Lung (tissue), 12 donors: ENCODE data around the gene CADM2. TPM values are rescaled to one million over a fixed set of nuclear protein-coding genes. Genes with fewer than 3 reads are reported as not detected.

Experiments used
- ATAC-seq: fragments of 200-7000 bp; cut with Tn5 transposase; one replicate; pipeline ENCODE4 v1.9.1; 2020; ENCODE audit warnings: moderate number of reproducible peaks; ENCODE audit not compliant: insufficient read depth, low FRiP score
- DNase-seq, 3 donors: peaks; one replicate each; pipeline ENCODE4 v3.0.0-alpha.2; 2013 to 2017
- H3K27ac ChIP-seq, 2 donors: one replicate each; pipeline ENCODE4 v1.5.1; 2013; ENCODE audit warnings: mild to moderate bottlenecking in 2 of 2, moderate library complexity in 2 of 2, control low read depth in 1 of 2, inconsistent platforms in 1 of 2, low read depth in 1 of 2, low read length in 1 of 2
- H3K27me3 ChIP-seq, 3 donors: one replicate each; pipeline ENCODE4 v1.5.1; 2013; ENCODE audit warnings: low read length in 2 of 3; ENCODE audit not compliant: control insufficient read depth in 3 of 3, insufficient read depth in 3 of 3
- H3K36me3 ChIP-seq, 4 donors: one replicate each; pipeline ENCODE4 v1.5.1; 2013; ENCODE audit warnings: low read length in 4 of 4, mild to moderate bottlenecking in 1 of 4, moderate library complexity in 1 of 4; ENCODE audit not compliant: control insufficient read depth in 4 of 4, insufficient read depth in 4 of 4
- H3K4me1 ChIP-seq, 5 donors: one replicate each; pipeline ENCODE4 v1.5.1; 2013; ENCODE audit warnings: low read length in 5 of 5, mild to moderate bottlenecking in 2 of 5, moderate library complexity in 1 of 5; ENCODE audit not compliant: control insufficient read depth in 5 of 5, insufficient read depth in 5 of 5
- H3K4me3 ChIP-seq: one replicate; pipeline ENCODE4 v1.5.1; 2013; ENCODE audit warnings: mild to moderate bottlenecking, control low read depth, moderate library complexity
- H3K9ac ChIP-seq, 2 donors: one replicate each; pipeline ENCODE4 v1.5.1; 2013; ENCODE audit warnings: low read length in 2 of 2, control low read depth in 1 of 2; ENCODE audit not compliant: insufficient read depth in 1 of 2
- H3K9me3 ChIP-seq, 4 donors: one replicate each; pipeline ENCODE4 v1.5.1; 2013; ENCODE audit warnings: low read length in 3 of 4, mild to moderate bottlenecking in 1 of 4, moderate library complexity in 1 of 4; ENCODE audit not compliant: control insufficient read depth in 4 of 4, insufficient read depth in 3 of 4
- WGBS, 2 donors: extraction: QIAGEN DNeasy Blood & Tissue Kit; methylation state at CpG; one replicate each; pipeline ENCODE4 v1.1.7; 2013; 5-methylcytosine and 5-hydroxymethylcytosine counted together
- polyA plus RNA-seq, 2 donors: library from polyadenylated mRNA; stranded (reverse); fragments of 200-250 nt; gene quantifications; one replicate each; pipeline ENCODE4 v1.2.1, GENCODE V29; 2013
- total RNA-seq, 2 donors: library from RNA; depleted of rRNA in 1 of 2; stranded (reverse); fragments of >200 nt in 1 of 2; gene quantifications; one replicate each; pipeline ENCODE4 v1.2.1, GENCODE V29; 2014 to 2021
- TF ChIP-seq, protein P1 (sequence below): IDR thresholded peaks from 2 replicates; pipeline ENCODE4 v1.5.1; 2012; ENCODE audit warnings: mild to moderate bottlenecking; ENCODE audit errors: control extremely low read depth, extremely low read depth
- donor health status: control.
- donor health status: control.
- donor health status: Bipolar disorder and iron deficiency.
- donor health status: healthy.
- donor health status: DM: yes; HTN: yes; CAD: no.

The CADM2 gene
- total and polyA plus RNA-seq, 4 donors: 0.14 to 3.3 (median 0.32) TPM

GRCh38 chr3:84943379-84943778 is 15.4 kb upstream of the CADM2 start:
- Histone ChIP-seq H3K27ac (no peak overlapping the region), H3K9me3 (no peaks in the 10 kb centered on the region), H3K4me3 (no peak overlapping the region), H3K9ac (no peak overlapping the region), H3K36me3 (no peaks in the 10 kb centered on the region), H3K27me3 (no peaks in the 10 kb centered on the region), H3K4me1 (no peaks in the 10 kb centered on the region)
- 69 to 76% methylated on average over 4 of the region's 4 CpGs for WGBS, 2 donors
- DNase-seq (no peak), ATAC-seq (no peak)
- TF ChIP-seq, protein P1, sequence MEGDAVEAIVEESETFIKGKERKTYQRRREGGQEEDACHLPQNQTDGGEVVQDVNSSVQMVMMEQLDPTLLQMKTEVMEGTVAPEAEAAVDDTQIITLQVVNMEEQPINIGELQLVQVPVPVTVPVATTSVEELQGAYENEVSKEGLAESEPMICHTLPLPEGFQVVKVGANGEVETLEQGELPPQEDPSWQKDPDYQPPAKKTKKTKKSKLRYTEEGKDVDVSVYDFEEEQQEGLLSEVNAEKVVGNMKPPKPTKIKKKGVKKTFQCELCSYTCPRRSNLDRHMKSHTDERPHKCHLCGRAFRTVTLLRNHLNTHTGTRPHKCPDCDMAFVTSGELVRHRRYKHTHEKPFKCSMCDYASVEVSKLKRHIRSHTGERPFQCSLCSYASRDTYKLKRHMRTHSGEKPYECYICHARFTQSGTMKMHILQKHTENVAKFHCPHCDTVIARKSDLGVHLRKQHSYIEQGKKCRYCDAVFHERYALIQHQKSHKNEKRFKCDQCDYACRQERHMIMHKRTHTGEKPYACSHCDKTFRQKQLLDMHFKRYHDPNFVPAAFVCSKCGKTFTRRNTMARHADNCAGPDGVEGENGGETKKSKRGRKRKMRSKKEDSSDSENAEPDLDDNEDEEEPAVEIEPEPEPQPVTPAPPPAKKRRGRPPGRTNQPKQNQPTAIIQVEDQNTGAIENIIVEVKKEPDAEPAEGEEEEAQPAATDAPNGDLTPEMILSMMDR: no peak

GRCh38 chr3:84946240-84946639 is 12.5 kb upstream of the CADM2 start:
- DNase-seq: peak in 2 of 3 donors; percentile 17 to 70

GRCh38 chr3:84959470-84960271 is 882 bp downstream of the CADM2 start:
- DNase-seq (peak in 1 of 3 donors; percentile 26), ATAC-seq (no peak)
- WGBS, 2 donors: 2 to 3% methylated on average over 40 of the region's 40 CpGs
- no peaks in the 10 kb centered on the region for H3K9me3 ChIP-seq
- H3K4me1 ChIP-seq: peaks cover 0 to 24% (median 5%) of the 10 kb centered on the region in 5 donors
- no peak overlapping the region for H3K9ac ChIP-seq
- peaks cover 5 to 39% (median 34%) of the 10 kb centered on the region in 3 donors for H3K27me3 ChIP-seq
- peak overlapping the region; percentile 6 for H3K4me3 ChIP-seq
- H3K27ac ChIP-seq: no peak overlapping the region
- no peaks in the 10 kb centered on the region for H3K36me3 ChIP-seq
- TF ChIP-seq, protein P1: no peak

More at GRCh38 chr3:84946240-84946639, 12.5 kb upstream of the CADM2 start:
- Histone ChIP-seq H3K9ac (no peak overlapping the region), H3K27ac (no peak overlapping the region), H3K36me3 (no peaks in the 10 kb centered on the region), H3K27me3 (no peaks in the 10 kb centered on the region), H3K4me3 (no peak overlapping the region), H3K9me3 (no peaks in the 10 kb centered on the region), H3K4me1 (no peaks in the 10 kb centered on the region)
- TF ChIP-seq, protein P1: no peak
- ATAC-seq: no peak
- WGBS, 2 donors: 3 to 6% methylated on average over 1 of the region's 1 CpG
